ENCODE results near the gene CNGA2. TPM values are rescaled to one million over a fixed set of nuclear protein-coding genes. Genes with fewer than 3 reads are reported as not detected.

CNGA2 gene
- total and polyA plus RNA-seq, 2 of the 4 experiments (the other 2 are of a cell fraction) = not detected

GRCh38 chrX:151723156-151723760 lies 11.3 kb upstream of the CNGA2 start:
- TF ChIP-seq USF2 (IDR thresholded peaks at IDR 0.05; ENCODE audit: low read depth, low read length) (no peak), RFX5 (IDR thresholded peaks at IDR 0.05; ENCODE audit: low read depth, low read length) (no peak), MAFK (IDR thresholded peaks at IDR 0.05; ENCODE audit: low read depth, low read length) (no peak), FOS (IDR thresholded peaks at IDR 0.05; ENCODE audit: low read depth, low read length) (no peak), NFE2L2 (IDR thresholded peaks at IDR 0.05; ENCODE audit: low read depth, low read length) (no peak), CEBPB (IDR thresholded peaks at IDR 0.05; ENCODE audit: low read depth, low read length) (no peak), CTCF (conservative IDR thresholded peaks at IDR 0.05; ENCODE audit: low read depth, low read length) (no peak), POLR2A (IDR thresholded peaks at IDR 0.05; ENCODE audit: low read depth, low read length) (no peak), MXI1 (IDR thresholded peaks at IDR 0.05; ENCODE audit: borderline replicate concordance, low read depth, low read length) (no peak), CHD1 (IDR thresholded peaks at IDR 0.05; ENCODE audit: low read depth, low read length) (no peak)
- no peak overlapping the region for H2BK20ac ChIP-seq (ENCODE audit: low read depth, low read length)
- DNase-seq (no peak), ATAC-seq (ENCODE audit: low read depth) (no peak)
- H3K79me1 ChIP-seq (ENCODE audit: low read depth in 1 of 2, low read length in 2 of 2) = no peaks in the 10 kb centered on the region
- CTCF ChIA-PET = interaction anchor here (0.6 kb wide), 1 partner anchor 801 kb away, joined by 3 read pairs; no protein-coding TSS in a partner anchor
- no peaks in the 10 kb centered on the region for H3K4me1 ChIP-seq (ENCODE audit: control insufficient read depth, insufficient read depth, low read length)
- H2BK120ac ChIP-seq (ENCODE audit: low read depth, low read length) = no peak overlapping the region
- no peak overlapping the region for H2BK5ac ChIP-seq (ENCODE audit: low read depth, low read length, poor library complexity, severe bottlenecking)
- H3K27me3 ChIP-seq (ENCODE audit: control insufficient read depth, insufficient read depth, low read length) = no peaks in the 10 kb centered on the region
- no peaks in the 10 kb centered on the region for H4K20me1 ChIP-seq (ENCODE audit: insufficient read depth, low read length)
- H2AFZ ChIP-seq (replicated peaks; ENCODE audit: low read length, poor library complexity) = no peak overlapping the region
- no peaks in the 10 kb centered on the region for H3K36me3 ChIP-seq (ENCODE audit: control insufficient read depth, insufficient read depth, low read length)
- H3K14ac ChIP-seq (replicated peaks; ENCODE audit: low read depth, low read length) = no peak overlapping the region
- no peak overlapping the region for H4K8ac ChIP-seq (ENCODE audit: low read depth in 2 of 2, low read length in 2 of 2)
- H3K18ac ChIP-seq (ENCODE audit: low read depth, low read length) = no peak overlapping the region
- H2BK15ac ChIP-seq (ENCODE audit: low read depth, low read length) = no peak overlapping the region
- H4K91ac ChIP-seq (ENCODE audit: insufficient read depth, low read depth, low read length) = no peak overlapping the region
- no peak overlapping the region for H3K4me2 ChIP-seq (ENCODE audit: low read depth, low read length)
- POLR2A ChIA-PET (ENCODE audit: unreplicated experiment) = no interaction called here
- dilution Hi-C loops (cut with HindIII; ENCODE audit: low sequenced_read_pairs, unreplicated experiment) (no loop called here), intact Hi-C loops (cut with micrococcal nuclease) (loop anchor here (5.0 kb wide), 1 partner anchor 571 kb away; no protein-coding TSS in a partner anchor), in situ Hi-C loops (cut with MboI; ENCODE audit: low sequenced_read_pairs) (no loop called here)
- no peak overlapping the region for H3K4me3 ChIP-seq (ENCODE audit: insufficient read depth, low read depth, low read length)
- no peak overlapping the region for H2AK5ac ChIP-seq (ENCODE audit: low read depth, low read length)
- no peaks in the 10 kb centered on the region for H3K9me1 ChIP-seq (ENCODE audit: insufficient read depth, low read length)
- no CpG with 5 or more reads among the region's 7 CpGs for WGBS, 2 experiments (ENCODE audit: extremely low coverage in 2 of 2, insufficient read length in 1 of 2)
- no peak overlapping the region for H3K9ac ChIP-seq (ENCODE audit: low read depth, low read length)
- H3K56ac ChIP-seq (ENCODE audit: extremely low read depth, insufficient read depth, low read length) = no peak overlapping the region
- no TSS peak for BruUV-seq (replicated peaks)
- H4K5ac ChIP-seq (ENCODE audit: low read depth, low read length) = no peak overlapping the region
- no peak overlapping the region for H3K27ac ChIP-seq (ENCODE audit: insufficient read depth, low read length)
- no peak overlapping the region for H2AK9ac ChIP-seq (replicated peaks; ENCODE audit: low read depth, low read length, poor library complexity)
- H3K9me3 ChIP-seq (ENCODE audit: control insufficient read depth, insufficient read depth, low read length) = no peaks in the 10 kb centered on the region; the same call in 1 of the 2 replicates
- no peak overlapping the region for H3K4ac ChIP-seq (ENCODE audit: low read depth, low read length)
- no peak overlapping the region for H3K23ac ChIP-seq (ENCODE audit: low read depth, low read length)

Data from IMR-90 (cell line).